HG03342 (cell line): ENCODE measurements around the gene THOP1.

Experiments used
- ATAC-seq: cut with Tn5 transposase; IDR thresholded peaks from one replicate; pipeline ENCODE4 v1.9.1; 2021; ENCODE audit warnings: mild to moderate bottlenecking, moderate library complexity; ENCODE audit not compliant: unreplicated experiment

Gene THOP1

GRCh38 chr19:2850256-2850925 is 65.1 kb downstream of the THOP1 start:
- ATAC-seq: no peak

- no peak for ATAC-seq
These were observed 67.3 kb downstream of the THOP1 start for GRCh38 chr19:2852598-2852997.

- ATAC-seq: no peak
These were observed 67.8 kb downstream of the THOP1 start for GRCh38 chr19:2853015-2853606.

- no peak for ATAC-seq
These were observed 69.5 kb downstream of the THOP1 start for GRCh38 chr19:2854849-2855248.

GRCh38 chr19:2856457-2857050 is 71.3 kb downstream of the THOP1 start:
- ATAC-seq: no peak

- ATAC-seq: no peak
These were observed 73.6 kb downstream of the THOP1 start for GRCh38 chr19:2858864-2859263.

- no peak for ATAC-seq
These were observed 78.5 kb downstream of the THOP1 start for GRCh38 chr19:2863816-2864215.
